NCI-H2029 treated with DMSO at 0.1 percent for 48 hours (cell line): ENCODE data around the gene PDLIM7.
A peak's percentile ranks its signal among the peaks of the same experiment; 100 is the strongest.
"Not testable (repeated sequence)": the region's sequence is repeated elsewhere in the genome, so short reads cannot be mapped to it uniquely, and the experiment has no call there.

ENCODE experiments used
- DNase-seq: peaks from one replicate; lab custom pipeline; 2025; lab: John Stamatoyannopoulos, UW

The PDLIM7 gene

GRCh38 chr5:177490311-177490991 lies 7.0 kb downstream of the PDLIM7 start:
- no peak for DNase-seq

GRCh38 chr5:177489119-177489716 lies 8.2 kb downstream of the PDLIM7 start:
- DNase-seq = no peak

DNA sequence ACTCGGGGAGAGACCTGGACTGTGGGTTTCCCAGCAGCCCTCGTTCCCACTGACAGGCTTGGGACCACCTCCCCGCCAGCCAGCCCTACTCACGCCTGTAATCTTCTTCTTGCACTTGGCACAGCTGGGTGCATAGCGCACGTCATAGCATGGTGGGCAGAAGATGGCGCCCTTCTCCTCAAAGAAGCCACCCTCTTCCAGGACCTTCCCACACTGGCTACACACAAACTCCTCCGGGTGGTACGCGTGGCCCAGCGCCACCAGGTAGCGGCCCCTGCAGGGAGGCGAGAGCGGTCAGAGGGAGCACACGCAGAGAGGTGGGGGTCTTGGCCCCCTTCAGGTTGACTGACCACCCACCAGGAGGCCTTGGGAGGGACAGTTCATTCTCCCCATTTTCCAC lies 9.4 kb downstream of the PDLIM7 start:
- DNase-seq = no peak

- no peak for DNase-seq
Measured at GRCh38 chr5:177487144-177487543, 10.3 kb downstream of the PDLIM7 start.

GRCh38 chr5:177486256-177486655 lies 11.1 kb downstream of the PDLIM7 start:
- no peak for DNase-seq

DNA sequence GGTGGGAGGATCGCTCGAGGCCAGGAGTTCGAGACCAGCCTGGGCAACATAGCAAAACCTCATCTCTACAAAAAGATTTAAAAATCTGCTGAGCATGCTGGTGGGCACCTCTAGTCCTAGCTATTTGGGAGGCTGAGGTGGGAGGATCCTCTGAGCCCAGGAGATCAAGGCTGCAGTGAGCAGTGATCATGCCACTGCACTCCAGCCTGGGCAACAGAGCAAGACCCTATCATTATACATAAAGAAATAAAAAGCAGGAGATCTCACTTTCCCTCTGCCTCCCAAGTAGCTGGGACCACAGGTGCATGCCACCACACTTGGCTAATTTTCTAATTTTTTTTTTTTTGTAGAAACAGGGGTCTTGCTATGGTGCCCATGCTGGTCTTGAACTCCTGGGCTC lies 11.7 kb downstream of the PDLIM7 start:
- DNase-seq = not testable (repeated sequence)

DNA sequence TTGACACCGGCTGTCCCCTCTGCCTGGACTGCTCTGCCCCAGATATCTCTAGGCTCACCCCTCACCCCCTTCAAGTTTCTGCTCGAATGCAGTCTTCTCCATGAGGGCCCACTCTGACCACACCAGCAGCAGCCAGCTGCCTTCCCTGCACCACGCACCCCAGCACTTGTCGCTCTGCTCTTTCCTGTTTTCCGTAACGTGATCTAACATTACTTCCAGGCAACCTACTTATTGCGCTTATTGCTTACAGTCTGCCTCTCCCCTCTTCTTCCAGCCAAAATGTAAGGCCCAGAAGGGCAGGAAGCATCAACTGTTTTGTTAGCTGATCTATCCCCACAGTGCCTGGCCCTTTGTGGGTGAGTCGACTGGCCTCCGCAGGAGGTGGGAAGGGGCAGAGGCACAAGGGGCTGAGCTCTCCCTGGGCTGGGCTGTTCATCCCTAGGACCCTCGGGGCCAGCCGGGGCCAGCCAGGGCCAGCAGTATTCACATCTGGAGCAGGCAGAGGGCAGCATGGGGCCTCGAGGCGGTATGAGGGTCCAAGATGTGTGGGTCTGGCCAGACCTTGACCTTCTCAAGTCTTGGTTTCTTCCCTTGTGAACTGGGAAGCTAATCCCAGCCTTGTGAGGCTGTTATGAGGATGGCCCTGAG lies 12.4 kb downstream of the PDLIM7 start:
- DNase-seq = no peak

- no peak for DNase-seq
Measured at GRCh38 chr5:177483994-177484901, 13.2 kb downstream of the PDLIM7 start.

- no peak for DNase-seq
Measured at GRCh38 chr5:177483042-177483441, 14.4 kb downstream of the PDLIM7 start.

DNA sequence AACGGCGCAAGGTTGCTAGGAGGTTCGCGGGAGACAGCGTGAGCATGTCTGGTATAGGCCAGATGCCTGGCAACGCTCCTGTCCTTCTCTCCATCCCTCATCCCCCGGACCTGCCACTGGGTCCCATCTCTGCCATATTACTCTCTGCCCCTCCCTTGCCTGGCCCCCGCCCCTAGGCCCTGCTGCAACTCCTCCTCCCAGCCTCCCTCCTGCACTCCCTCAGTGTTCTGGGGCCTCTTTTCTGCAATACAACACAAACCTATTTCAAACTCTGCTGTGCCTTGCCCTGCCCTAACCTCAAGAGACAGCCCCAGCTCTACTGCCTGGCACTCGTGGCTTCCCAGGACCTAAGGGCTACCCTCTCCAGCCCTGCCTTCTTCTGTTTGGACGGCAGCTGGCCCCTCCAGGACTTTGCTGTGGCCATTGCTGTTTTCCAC lies 15.0 kb downstream of the PDLIM7 start:
- DNase-seq = no peak

DNA sequence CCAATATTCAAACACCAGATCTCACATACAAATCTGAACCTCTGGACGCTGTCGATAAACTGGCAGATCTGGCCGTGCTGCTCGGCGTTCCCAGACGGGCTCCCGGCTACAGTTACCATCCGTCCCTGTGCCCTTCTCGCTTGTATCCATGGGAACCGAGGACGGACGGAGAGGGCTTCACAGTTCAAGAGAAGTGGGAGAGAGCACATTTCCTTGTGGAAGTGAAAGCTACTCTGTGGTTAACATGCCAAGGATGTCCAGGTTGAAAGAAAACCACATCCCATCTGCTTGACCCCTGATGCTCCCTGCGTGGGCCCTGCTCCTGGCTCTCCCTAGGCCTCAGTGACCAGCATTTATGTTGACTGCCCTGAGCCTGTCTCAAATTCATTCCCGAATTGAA lies 17.6 kb downstream of the PDLIM7 start:
- DNase-seq = peak; percentile 53

- peak; percentile 71 for DNase-seq
Measured at GRCh38 chr5:177478711-177479646, 18.4 kb downstream of the PDLIM7 start.

DNA sequence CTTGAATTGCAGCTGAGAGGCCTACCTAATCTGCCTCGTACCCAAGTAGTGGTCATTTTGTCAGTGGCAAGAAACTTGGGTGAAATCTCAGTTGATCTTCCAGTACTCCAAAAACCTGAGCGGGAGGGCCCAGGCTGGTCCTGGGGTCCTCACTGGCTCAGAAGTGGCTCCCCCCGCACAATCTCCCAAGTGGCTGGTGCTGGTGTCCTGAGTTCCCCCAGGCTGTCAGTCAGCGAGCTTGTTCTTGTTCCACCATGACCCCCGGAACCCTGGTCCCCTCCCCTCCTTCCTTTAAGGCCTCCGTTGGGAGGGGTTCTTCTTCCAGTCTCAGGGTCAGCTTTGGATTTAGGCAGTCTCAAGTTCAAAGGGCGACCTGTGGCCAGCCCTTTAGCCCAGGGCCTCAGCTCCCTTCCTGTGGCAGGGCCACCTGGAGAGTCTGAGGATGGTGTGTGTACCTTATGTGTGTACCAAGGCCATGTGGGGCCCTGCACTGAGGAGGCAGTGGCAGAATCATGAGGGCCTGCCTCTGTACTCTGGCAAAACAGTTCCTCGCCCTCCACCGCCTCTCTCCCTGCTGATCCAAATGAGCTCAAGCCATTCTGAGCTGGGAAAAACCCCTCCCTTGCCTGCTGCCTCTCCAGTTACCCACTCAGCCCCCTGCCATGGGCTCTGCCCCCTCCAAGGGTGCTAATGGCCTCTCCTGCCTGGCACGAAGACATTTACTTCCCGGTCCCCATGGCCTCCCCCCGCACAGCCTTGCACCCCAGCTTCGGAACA lies 19.5 kb downstream of the PDLIM7 start:
- no peak for DNase-seq

DNA sequence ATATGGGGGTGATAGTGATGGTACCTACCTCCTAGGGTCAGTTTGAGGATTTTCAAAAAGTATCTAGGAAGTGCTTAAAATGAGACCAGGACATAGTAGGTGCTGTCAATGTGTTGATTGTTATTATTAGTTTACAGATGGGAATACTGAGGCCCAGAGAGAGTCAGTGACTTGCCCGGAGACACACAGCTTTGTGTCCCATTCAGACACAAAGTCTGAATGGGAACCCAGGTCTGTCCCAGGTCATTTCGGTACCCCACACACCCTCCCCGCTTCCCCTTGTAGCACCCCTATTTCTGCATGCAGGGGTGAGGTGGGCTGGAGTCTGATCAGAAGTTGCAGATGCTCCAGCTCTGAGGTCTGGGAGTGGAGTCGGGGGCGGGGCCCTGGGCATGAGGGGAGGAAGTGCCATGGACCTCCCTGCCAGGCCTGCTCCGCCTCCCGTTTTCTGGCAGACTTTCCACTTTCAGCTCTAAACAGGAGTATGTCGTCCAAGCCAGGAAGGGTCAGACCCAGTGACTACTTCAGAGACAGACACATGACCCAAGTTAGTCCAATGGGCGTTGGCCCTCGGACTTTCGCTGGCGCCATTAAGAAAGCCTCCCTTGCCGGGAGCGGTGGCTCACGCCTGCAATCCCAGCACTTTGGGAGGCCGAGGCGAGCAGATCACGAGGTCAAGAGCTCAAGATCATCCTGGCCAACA lies 20.7 kb downstream of the PDLIM7 start:
- DNase-seq = no peak

DNA sequence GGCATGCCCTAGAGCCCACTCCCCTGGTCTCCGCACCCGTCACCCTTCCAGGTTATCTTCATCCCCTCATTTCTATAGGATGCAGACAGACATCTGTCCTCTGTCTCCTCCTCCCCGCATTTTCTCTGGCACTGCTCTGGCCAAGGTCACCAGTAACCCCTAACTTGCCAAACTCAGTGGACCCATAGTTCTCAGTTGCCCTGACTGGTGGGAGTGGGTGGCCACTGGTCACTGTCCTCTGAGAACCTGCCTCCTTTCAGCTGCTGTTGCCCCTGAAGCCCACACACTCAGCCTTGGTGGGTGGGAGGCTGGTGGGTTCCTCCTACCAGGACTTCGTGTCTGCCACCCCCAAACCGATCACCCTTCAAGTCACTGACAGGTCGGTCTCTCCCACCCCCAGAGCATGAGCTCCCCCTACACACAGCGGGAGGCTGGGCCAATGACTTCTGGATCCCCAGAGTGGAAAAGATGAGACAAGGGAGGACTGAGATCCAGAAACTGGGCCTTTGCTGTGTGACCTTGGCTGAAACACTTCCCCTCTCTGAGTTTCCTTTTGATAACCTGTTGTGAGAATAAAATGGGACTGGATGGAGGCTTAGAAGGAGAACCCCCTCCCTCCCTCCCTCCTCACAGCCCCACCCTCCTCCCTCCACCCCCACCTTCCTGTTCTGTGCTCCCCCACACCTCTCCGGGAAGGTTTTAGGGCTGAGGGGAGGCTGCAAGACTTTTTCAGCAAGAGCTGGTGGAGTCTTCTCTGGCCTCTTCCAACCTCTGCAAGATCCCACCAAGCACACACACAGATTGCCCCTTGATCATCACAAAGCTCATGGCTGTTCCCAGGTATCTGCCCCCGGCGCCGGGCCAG lies 21.6 kb downstream of the PDLIM7 start:
- DNase-seq = no peak

- no peak for DNase-seq
Measured at GRCh38 chr5:177474846-177475562, 22.4 kb downstream of the PDLIM7 start.

GRCh38 chr5:177474002-177474476 lies 23.4 kb downstream of the PDLIM7 start:
- no peak for DNase-seq

DNA sequence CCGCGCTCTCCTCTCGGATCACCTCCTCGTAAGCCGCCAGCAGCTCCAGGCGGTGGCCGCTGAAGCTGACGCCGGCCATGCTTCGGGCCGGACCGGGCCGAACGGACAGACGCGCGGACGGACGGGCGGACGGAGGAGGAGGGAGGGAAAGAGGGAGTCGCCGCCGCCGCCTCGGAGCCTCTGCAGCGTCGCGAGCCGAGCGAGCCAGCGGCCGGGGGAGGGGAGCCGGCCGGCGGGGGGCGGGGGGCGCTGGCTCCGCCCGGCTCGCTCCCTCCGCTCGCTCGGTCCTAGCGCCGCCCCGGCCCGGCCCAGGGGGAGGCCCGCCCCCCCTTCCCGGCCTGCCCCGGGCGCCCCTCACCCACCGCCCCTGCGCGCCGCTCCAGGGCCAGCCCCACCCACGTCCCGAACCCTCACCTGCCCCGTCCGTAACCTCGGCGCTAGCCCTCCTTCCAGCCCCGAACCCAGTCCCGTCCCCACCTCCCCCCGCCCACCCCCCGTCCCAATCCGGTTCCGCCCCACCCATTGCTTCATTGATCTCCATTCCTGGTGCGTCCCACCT lies 23.9 kb downstream of the PDLIM7 start, which contains the start of gene DBN1:
TSS of gene DBN1 (minus strand) at position 192 of the 559 bp plus-strand sequence. CDS start at position 79, 113 bp downstream.
- no peak for DNase-seq
